Measurements from ENCODE around the gene MGARP. TPM values are rescaled to one million over a fixed set of nuclear protein-coding genes. Genes with fewer than 3 reads are reported as not detected.
"Not testable (repeated sequence)": the region's sequence is repeated elsewhere in the genome, so short reads cannot be mapped to it uniquely, and the experiment has no call there.

MGARP gene
- total and polyA plus RNA-seq, 9 of the 15 experiments (the other 6 are each of a cell fraction or from before 2014, with no cell fraction given), result 0.11 to 0.45 (median 0.23) TPM; not detected in 4

DNA sequence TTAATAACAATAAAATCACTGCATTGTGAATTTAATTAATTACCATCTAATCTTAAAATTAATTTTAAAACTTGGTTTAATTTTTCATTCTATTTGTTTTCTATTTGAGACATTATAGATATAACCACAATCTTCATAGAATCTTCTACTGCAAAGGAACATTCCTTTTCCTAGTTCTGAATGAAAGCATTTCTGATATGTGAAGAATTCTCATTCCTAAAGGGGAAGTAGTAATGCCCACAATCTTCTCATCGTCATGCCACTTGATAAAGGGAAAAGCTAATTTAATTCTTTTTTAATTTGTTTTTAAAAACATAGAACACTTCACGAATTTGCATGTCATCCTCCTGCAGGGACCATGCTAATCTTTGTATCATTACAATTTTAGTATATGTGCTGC, 23.7 kb downstream of the MGARP start (continued):
- TF ChIP-seq, protein P1, sequence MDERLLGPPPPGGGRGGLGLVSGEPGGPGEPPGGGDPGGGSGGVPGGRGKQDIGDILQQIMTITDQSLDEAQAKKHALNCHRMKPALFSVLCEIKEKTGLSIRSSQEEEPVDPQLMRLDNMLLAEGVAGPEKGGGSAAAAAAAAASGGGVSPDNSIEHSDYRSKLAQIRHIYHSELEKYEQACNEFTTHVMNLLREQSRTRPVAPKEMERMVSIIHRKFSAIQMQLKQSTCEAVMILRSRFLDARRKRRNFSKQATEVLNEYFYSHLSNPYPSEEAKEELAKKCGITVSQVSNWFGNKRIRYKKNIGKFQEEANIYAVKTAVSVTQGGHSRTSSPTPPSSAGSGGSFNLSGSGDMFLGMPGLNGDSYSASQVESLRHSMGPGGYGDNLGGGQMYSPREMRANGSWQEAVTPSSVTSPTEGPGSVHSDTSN (CRISPR knock-in tag; IDR thresholded peaks at IDR 0.05; ENCODE audit: low read depth), result no peak
- TF ChIP-seq, protein P1 (tag; conservative IDR thresholded peaks at IDR 0.05; ENCODE audit: low read depth), result no peak
- TF ChIP-seq ZNF830 (CRISPR knock-in tag; IDR thresholded peaks at IDR 0.05), result no peak
- no peak for TF ChIP-seq RBBP5 (IDR thresholded peaks at IDR 0.05; ENCODE audit: borderline replicate concordance, insufficient read depth, low read length, poor library complexity, severe bottlenecking)
- TF ChIP-seq ZNF347 (CRISPR knock-in tag; IDR thresholded peaks at IDR 0.05; ENCODE audit: low read depth), result no peak
- TF ChIP-seq, protein P2, sequence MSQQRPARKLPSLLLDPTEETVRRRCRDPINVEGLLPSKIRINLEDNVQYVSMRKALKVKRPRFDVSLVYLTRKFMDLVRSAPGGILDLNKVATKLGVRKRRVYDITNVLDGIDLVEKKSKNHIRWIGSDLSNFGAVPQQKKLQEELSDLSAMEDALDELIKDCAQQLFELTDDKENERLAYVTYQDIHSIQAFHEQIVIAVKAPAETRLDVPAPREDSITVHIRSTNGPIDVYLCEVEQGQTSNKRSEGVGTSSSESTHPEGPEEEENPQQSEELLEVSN (IDR thresholded peaks at IDR 0.05; ENCODE audit: borderline replicate concordance in 1 of 2, extremely low read depth in 1 of 2, insufficient read depth in 1 of 2, insufficient read length in 1 of 2, low read depth in 1 of 2, low read length in 1 of 2, poor library complexity in 1 of 2, severe bottlenecking in 1 of 2), result no peak
- TF ChIP-seq MAFG (tag; conservative IDR thresholded peaks at IDR 0.05), result no peak
- no peak for TF ChIP-seq TAF9B (IDR thresholded peaks at IDR 0.05; ENCODE audit: partially characterized antibody)
- TF ChIP-seq, protein P3, sequence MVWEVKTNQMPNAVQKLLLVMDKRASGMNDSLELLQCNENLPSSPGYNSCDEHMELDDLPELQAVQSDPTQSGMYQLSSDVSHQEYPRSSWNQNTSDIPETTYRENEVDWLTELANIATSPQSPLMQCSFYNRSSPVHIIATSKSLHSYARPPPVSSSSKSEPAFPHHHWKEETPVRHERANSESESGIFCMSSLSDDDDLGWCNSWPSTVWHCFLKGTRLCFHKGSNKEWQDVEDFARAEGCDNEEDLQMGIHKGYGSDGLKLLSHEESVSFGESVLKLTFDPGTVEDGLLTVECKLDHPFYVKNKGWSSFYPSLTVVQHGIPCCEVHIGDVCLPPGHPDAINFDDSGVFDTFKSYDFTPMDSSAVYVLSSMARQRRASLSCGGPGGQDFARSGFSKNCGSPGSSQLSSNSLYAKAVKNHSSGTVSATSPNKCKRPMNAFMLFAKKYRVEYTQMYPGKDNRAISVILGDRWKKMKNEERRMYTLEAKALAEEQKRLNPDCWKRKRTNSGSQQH (CRISPR knock-in tag; IDR thresholded peaks at IDR 0.05), result no peak
- TF ChIP-seq ZFPM2 (CRISPR knock-in tag; IDR thresholded peaks at IDR 0.05), result no peak
- TF ChIP-seq, protein P4, sequence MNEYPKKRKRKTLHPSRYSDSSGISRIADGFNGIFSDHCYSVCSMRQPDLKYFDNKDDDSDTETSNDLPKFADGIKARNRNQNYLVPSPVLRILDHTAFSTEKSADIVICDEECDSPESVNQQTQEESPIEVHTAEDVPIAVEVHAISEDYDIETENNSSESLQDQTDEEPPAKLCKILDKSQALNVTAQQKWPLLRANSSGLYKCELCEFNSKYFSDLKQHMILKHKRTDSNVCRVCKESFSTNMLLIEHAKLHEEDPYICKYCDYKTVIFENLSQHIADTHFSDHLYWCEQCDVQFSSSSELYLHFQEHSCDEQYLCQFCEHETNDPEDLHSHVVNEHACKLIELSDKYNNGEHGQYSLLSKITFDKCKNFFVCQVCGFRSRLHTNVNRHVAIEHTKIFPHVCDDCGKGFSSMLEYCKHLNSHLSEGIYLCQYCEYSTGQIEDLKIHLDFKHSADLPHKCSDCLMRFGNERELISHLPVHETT (CRISPR knock-in tag; conservative IDR thresholded peaks at IDR 0.05 in 1 of 2, IDR thresholded peaks at IDR 0.05 in 1 of 2), result no peak
- no peak for TF ChIP-seq NFIC (IDR thresholded peaks at IDR 0.05)

DNA sequence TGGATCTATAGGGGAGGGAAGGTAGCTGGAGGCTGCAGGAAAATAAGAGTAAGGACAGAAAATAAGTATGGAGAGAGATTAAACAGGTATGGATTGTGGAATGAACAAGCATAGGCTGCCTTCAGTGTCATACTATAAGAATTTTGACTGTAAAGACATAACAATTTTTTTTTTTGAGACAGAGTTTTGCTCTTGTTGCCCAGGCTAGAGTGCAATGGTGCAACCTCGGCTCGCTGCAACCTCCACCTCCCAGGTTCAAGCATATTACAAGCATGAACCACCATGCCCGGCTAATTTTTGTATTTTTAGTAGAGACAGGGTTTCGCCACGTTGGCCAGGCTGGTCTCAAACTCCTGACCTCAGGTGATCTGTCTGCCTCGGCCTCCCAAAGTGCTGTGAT, 24.4 kb downstream of the MGARP start:
- H3K9me1 ChIP-seq (ENCODE audit: control insufficient read depth, insufficient read depth, low read length); DNase-seq (ENCODE audit: extremely low read depth in 1 of 4, low spot score in 3 of 4); H3K4me3 ChIP-seq; H3K9me3 ChIP-seq (replicated peaks; ENCODE audit: control insufficient read depth, insufficient read depth, low read depth, low read length); H2AFZ ChIP-seq (ENCODE audit: low read depth, low read length); in situ Hi-C loops (cut with MboI); ATAC-seq; H3K27ac ChIP-seq (ENCODE audit: extremely low read depth, low read depth, low read length); H4K20me1 ChIP-seq (replicated peaks; ENCODE audit: control insufficient read depth, insufficient read depth, low read length); H3K4me2 ChIP-seq (ENCODE audit: insufficient read depth, low read length); H3K27me3 ChIP-seq (ENCODE audit: control insufficient read depth in 2 of 2, insufficient read depth in 2 of 2, low read length in 2 of 2); FAIRE-seq; H3K4me1 ChIP-seq (replicated peaks in 1 of 2; ENCODE audit: control insufficient read depth in 2 of 2, insufficient read depth in 2 of 2, low read length in 2 of 2); intact Hi-C loops (cut with micrococcal nuclease); H3K9ac ChIP-seq (ENCODE audit: insufficient read depth in 1 of 2, low read depth in 2 of 2, low read length in 2 of 2); H3K79me2 ChIP-seq (ENCODE audit: control insufficient read depth, insufficient read depth, low read length); BruUV-seq (replicated peaks); H3K36me3 ChIP-seq (ENCODE audit: control insufficient read depth, insufficient read depth, low read length); CTCF ChIA-PET (ENCODE audit: low intra/inter-chr PET ratio); POLR2A ChIA-PET: not testable (repeated sequence)
- 42% methylated on average over 6 of the region's 6 CpGs for WGBS (ENCODE audit: insufficient coverage, low coverage, missing lambda C conversion rate)

Measured in K562 (cell line).